ENCODE results near the gene ARFRP1. TPM values are rescaled to one million over a fixed set of nuclear protein-coding genes. Genes with fewer than 3 reads are reported as not detected.

ARFRP1 gene
- total RNA-seq, 1 experiment from 2014 or later: 66.1 TPM

- H3K36me3 ChIP-seq: peaks cover 93% of the 10 kb centered on the region
- no peak for DNase-seq
- peaks cover 11% of the 10 kb centered on the region for H3K9me3 ChIP-seq
- no peaks in the 10 kb centered on the region for H3K27me3 ChIP-seq
- peak overlapping the region; percentile 95 for H3K4me3 ChIP-seq
Measured at GRCh38 chr20:63709149-63709527, 1.4 kb upstream of the ARFRP1 start.

GRCh38 chr20:63708301-63709148, 749 bp upstream of the ARFRP1 start:
- peaks cover 93% of the 10 kb centered on the region for H3K36me3 ChIP-seq
- no peak for DNase-seq
- peaks cover 11% of the 10 kb centered on the region for H3K9me3 ChIP-seq
- H3K4me3 ChIP-seq: peak overlapping the region; percentile 95
- H3K27me3 ChIP-seq: no peaks in the 10 kb centered on the region

- Histone ChIP-seq H3K4me3 (peak overlapping the region; percentile 95), H3K36me3 (peaks cover 86% of the 10 kb centered on the region)
- DNase-seq: peak; percentile 66
Measured at GRCh38 chr20:63706852-63707557, 771 bp downstream of the ARFRP1 start.

GRCh38 chr20:63706027-63706695, 1.6 kb downstream of the ARFRP1 start:
- H3K9me3 ChIP-seq: no peaks in the 10 kb centered on the region; the same call in 1 of the 2 replicates
- H3K36me3 ChIP-seq: peaks cover 78% of the 10 kb centered on the region
- no peak for DNase-seq
- H3K4me3 ChIP-seq: peak overlapping the region; percentile 95
- H3K27me3 ChIP-seq: no peaks in the 10 kb centered on the region

More at GRCh38 chr20:63706852-63707557, 771 bp downstream of the ARFRP1 start:
- peaks cover 5% of the 10 kb centered on the region for H3K9me3 ChIP-seq
- H3K27me3 ChIP-seq: no peaks in the 10 kb centered on the region

GRCh38 chr20:63705232-63706026, 2.3 kb downstream of the ARFRP1 start:
- H3K9me3 ChIP-seq: no peaks in the 10 kb centered on the region; the same call in 1 of the 2 replicates
- H3K27me3 ChIP-seq: no peaks in the 10 kb centered on the region
- no peak for DNase-seq
- peaks cover 72% of the 10 kb centered on the region for H3K36me3 ChIP-seq
- peak overlapping the region; percentile 95; the same call in 1 of the 2 replicates for H3K4me3 ChIP-seq

GRCh38 chr20:63704749-63705117, 3.0 kb downstream of the ARFRP1 start:
- Histone ChIP-seq H3K36me3 (peaks cover 72% of the 10 kb centered on the region), H3K4me3 (no peak overlapping the region), H3K9me3 (no peaks in the 10 kb centered on the region), H3K27me3 (no peaks in the 10 kb centered on the region)
- DNase-seq: no peak

- Histone ChIP-seq H3K9me3 (no peaks in the 10 kb centered on the region), H3K4me3 (no peak overlapping the region), H3K36me3 (peaks cover 72% of the 10 kb centered on the region), H3K27me3 (no peaks in the 10 kb centered on the region)
- no peak for DNase-seq
Measured at GRCh38 chr20:63703976-63704748, 3.6 kb downstream of the ARFRP1 start.

GRCh38 chr20:63703471-63703975, 4.3 kb downstream of the ARFRP1 start:
- H3K36me3 ChIP-seq: peaks cover 67% of the 10 kb centered on the region
- no peak for DNase-seq

GRCh38 chr20:63702751-63703470, 4.9 kb downstream of the ARFRP1 start:
- no peaks in the 10 kb centered on the region for H3K27me3 ChIP-seq
- H3K4me3 ChIP-seq: no peak overlapping the region
- no peaks in the 10 kb centered on the region for H3K9me3 ChIP-seq
- peaks cover 68% of the 10 kb centered on the region for H3K36me3 ChIP-seq
- DNase-seq: no peak

More at GRCh38 chr20:63703471-63703975, 4.3 kb downstream of the ARFRP1 start:
- H3K27me3 ChIP-seq: no peaks in the 10 kb centered on the region
- no peak overlapping the region for H3K4me3 ChIP-seq
- H3K9me3 ChIP-seq: no peaks in the 10 kb centered on the region

GRCh38 chr20:63702036-63702665, 5.6 kb downstream of the ARFRP1 start:
- Histone ChIP-seq H3K27me3 (no peaks in the 10 kb centered on the region), H3K36me3 (peaks cover 70% of the 10 kb centered on the region), H3K9me3 (no peaks in the 10 kb centered on the region), H3K4me3 (no peak overlapping the region)
- DNase-seq: no peak

- Histone ChIP-seq H3K36me3 (peaks cover 64% of the 10 kb centered on the region), H3K4me3 (no peak overlapping the region)
- no peak for DNase-seq
Measured at GRCh38 chr20:63701329-63702035, 6.3 kb downstream of the ARFRP1 start.

GRCh38 chr20:63701051-63701328, 6.8 kb downstream of the ARFRP1 start:
- Histone ChIP-seq H3K27me3 (no peaks in the 10 kb centered on the region), H3K36me3 (peaks cover 59% of the 10 kb centered on the region)
- DNase-seq: no peak

More at GRCh38 chr20:63701329-63702035, 6.3 kb downstream of the ARFRP1 start:
- H3K9me3 ChIP-seq: no peaks in the 10 kb centered on the region
- H3K27me3 ChIP-seq: no peaks in the 10 kb centered on the region

GRCh38 chr20:63700199-63701050, 7.4 kb downstream of the ARFRP1 start:
- DNase-seq: no peak
- H3K9me3 ChIP-seq: no peaks in the 10 kb centered on the region
- H3K27me3 ChIP-seq: no peaks in the 10 kb centered on the region
- no peak overlapping the region for H3K4me3 ChIP-seq
- peaks cover 55% of the 10 kb centered on the region for H3K36me3 ChIP-seq

More at GRCh38 chr20:63701051-63701328, 6.8 kb downstream of the ARFRP1 start:
- Histone ChIP-seq H3K4me3 (no peak overlapping the region), H3K9me3 (no peaks in the 10 kb centered on the region)

Data from MG63 (cell line).